K562 (cell line): ENCODE data around the gene SLC35G2. TPM values are rescaled to one million over a fixed set of nuclear protein-coding genes. Genes with fewer than 3 reads are reported as not detected.

ENCODE experiments used
- ARID3A ChIP-seq: IDR thresholded peaks from 2 replicates; pipeline ENCODE4 v1.6.1; 2012; ENCODE audit warnings: low read depth, low read length, improper control_type of control experiment, borderline replicate concordance
- FOXO4 ChIP-seq: fragments of 450-650 bp; formaldehyde crosslinking; IDR thresholded peaks from 2 replicates; pipeline ENCODE4 v1.4.0; 2020; ENCODE audit warnings: mild to moderate bottlenecking, moderate library complexity
- KDM5B ChIP-seq: fragments of 200-600 bp; sonication (generic); IDR thresholded peaks from 2 replicates; pipeline ENCODE4 v1.6.1; 2012; ENCODE audit warnings: low read depth, mild to moderate bottlenecking, moderate library complexity, low read length, control low read depth, inconsistent platforms; ENCODE audit not compliant: insufficient replicate concordance
- KLF1 ChIP-seq: fragments of 450-650 bp; IDR thresholded peaks from 2 replicates; pipeline ENCODE4 v1.6.1; 2016; ENCODE audit warnings: missing genetic modification characterization, missing compliant biosample characterization
- LCOR ChIP-seq: sonication (generic); formaldehyde crosslinking; IDR thresholded peaks from 2 replicates; pipeline ENCODE4 v1.8.0; 2022; ENCODE audit warnings: mild to moderate bottlenecking, missing genetic modification reagents
- MECOM ChIP-seq: fragments of 250-450 bp; sonication (Bioruptor Pico); IDR thresholded peaks from 2 replicates; pipeline ENCODE4 v1.8.0; 2022; ENCODE audit warnings: inconsistent platforms
- MED1 ChIP-seq: sonication (generic); formaldehyde crosslinking; IDR thresholded peaks from 2 replicates; pipeline ENCODE4 v1.8.1; 2023; ENCODE audit warnings: missing genetic modification reagents, borderline replicate concordance
- MNT ChIP-seq, 2 experiments: fragments of 450-650 bp; conservative IDR thresholded peaks; 2 replicates each; pipeline ENCODE4 v1.6.1; 2017; ENCODE audit warnings: mild to moderate bottlenecking in 2 of 2, moderate library complexity in 2 of 2
- NFRKB ChIP-seq: fragments of 450-650 bp; IDR thresholded peaks from 2 replicates; pipeline ENCODE4 v1.6.1; 2016; ENCODE audit warnings: low read depth
- NFYB ChIP-seq: IDR thresholded peaks from 2 replicates; pipeline ENCODE4 v1.6.1; 2011; ENCODE audit warnings: mild to moderate bottlenecking, moderate library complexity; ENCODE audit not compliant: insufficient read length; ENCODE audit errors: extremely low read depth
- RNF219 ChIP-seq: fragments of 250-450 bp; sonication (Bioruptor Pico); IDR thresholded peaks from 2 replicates; pipeline ENCODE4 v1.5.0; 2022; ENCODE audit warnings: mild to moderate bottlenecking
- STAT5A ChIP-seq: IDR thresholded peaks from 2 replicates; pipeline ENCODE4 v1.6.1; 2012; ENCODE audit warnings: low read length, inconsistent platforms, borderline replicate concordance
- STAT6 ChIP-seq: sonication (generic); formaldehyde crosslinking; IDR thresholded peaks from 2 replicates; pipeline ENCODE4 v1.8.1; 2023; ENCODE audit warnings: mild to moderate bottlenecking, missing genetic modification reagents
- TAF7 ChIP-seq: fragments of 450-650 bp; IDR thresholded peaks from 2 replicates; pipeline ENCODE4 v1.6.1; 2016; ENCODE audit warnings: missing genetic modification characterization, missing compliant biosample characterization
- U2AF2 ChIP-seq: fragments of 200-400 bp; formaldehyde crosslinking; optimal IDR thresholded peaks from 2 replicates; pipeline ENCODE3; 2017; ENCODE audit warnings: low read depth, mild to moderate bottlenecking, low read length
- ZKSCAN8 ChIP-seq: fragments of 200-800 bp; sonication (Bioruptor generic); IDR thresholded peaks from 2 replicates; pipeline ENCODE4 v1.6.1; 2016; ENCODE audit warnings: missing genetic modification characterization, missing compliant biosample characterization
- ZNF134 ChIP-seq: fragments of 250-450 bp; sonication (Bioruptor Pico); conservative IDR thresholded peaks from 2 replicates; pipeline ENCODE4 v1.4.0; 2020
- ZNF253 ChIP-seq: fragments of 250-450 bp; sonication (Bioruptor Pico); conservative IDR thresholded peaks from 2 replicates; pipeline ENCODE4 v1.6.1; 2021; ENCODE audit warnings: mild to moderate bottlenecking
- ZNF316 ChIP-seq: fragments of 450-650 bp; IDR thresholded peaks from 2 replicates; pipeline ENCODE4 v1.6.1; 2016
- polyA plus RNA-seq, 8 experiments: library from polyadenylated mRNA; depleted of rRNA in 4 of 8; stranded (reverse) in 5 of 8; unstranded in 3 of 8; fragments of >200 nt; fragmentation: Nextera tagmentation in 2 of 8; fragmentation: Illumina TruSeq in 1 of 8; extraction: Ambion mirVana in 2 of 8; extraction: Trizol in 1 of 8; gene quantifications; 2 replicates each; pipeline versions ENCODE4 v1.2.1 to v1.2.3, GENCODE V29; 2011 to 2014; ENCODE audit warnings: inconsistent platforms in 1 of 8, missing spikeins in 1 of 8
- total RNA-seq, 7 experiments: library from RNA; depleted of rRNA in 6 of 7; stranded (reverse); fragments of >200 nt in 6 of 7; fragmentation: Illumina TruSeq in 2 of 7; extraction: Trizol in 2 of 7; gene quantifications; 2 replicates each; pipeline versions ENCODE4 v1.2.1 to v1.2.3, GENCODE V29; 2011 to 2021; ENCODE audit warnings: low replicate concordance in 1 of 7

The SLC35G2 gene
- total and polyA plus RNA-seq, 9 of the 15 experiments (the other 6 are each of a cell fraction or from before 2014, with no cell fraction given), result 2.6 to 5.9 (median 3.2) TPM

GRCh38 chr3:136861890-136862616 is 43.1 kb downstream of the SLC35G2 start, which contains the start of gene NCK1 (continued):
- TF ChIP-seq MNT (conservative IDR thresholded peaks at IDR 0.05), result peak; percentile 72 to 82
- TF ChIP-seq MECOM (CRISPR knock-in tag), result no peak
- TF ChIP-seq ZKSCAN8 (CRISPR knock-in tag), result no peak
- no peak; the same call in 1 of the 2 replicates for TF ChIP-seq LCOR
- TF ChIP-seq TAF7 (tag), result no peak
- no peak for TF ChIP-seq STAT5A
- no peak for TF ChIP-seq MED1 (CRISPR knock-in tag)
- 0 out of 2 replicates have a peak, but pooled peaks have one; percentile 33 for TF ChIP-seq NFRKB
- TF ChIP-seq ZNF134 (CRISPR knock-in tag), result no peak
- no peak for TF ChIP-seq KLF1 (tag)
- no peak for TF ChIP-seq ZNF253 (CRISPR knock-in tag)
- TF ChIP-seq RNF219, result no peak
- no peak for TF ChIP-seq ARID3A
- no peak for TF ChIP-seq U2AF2
- TF ChIP-seq STAT6, result no peak
- peak; percentile 94 for TF ChIP-seq KDM5B
- TF ChIP-seq ZNF316, result no peak
- TF ChIP-seq NFYB, result peak; percentile 52
- no peak for TF ChIP-seq FOXO4 (CRISPR knock-in tag)
